Calu3 (cell line): Measurements from ENCODE around the gene BEND7. TPM values are rescaled to one million over a fixed set of nuclear protein-coding genes. Genes with fewer than 3 reads are reported as not detected.

Experiments used
- BruUV-seq: library from RNA; stranded (reverse); fragments of 400-500 nt; replicated peaks from 2 replicates; lab custom pipeline; 2021; lab: Mats Ljungman, UMichigan
- CTCF ChIA-PET: fragments of 300-600 bp; sonication (Branson Sonifier 250); formaldehyde crosslinking; loops from one replicate; lab custom pipeline; 2022; ENCODE audit warnings: antibody characterized with exemption; lab: Charles Lee
- DNase-seq: peaks from one replicate; pipeline ENCODE4 v3.0.0; 2022
- H3K27ac Mint-ChIP-seq: one replicate; pipeline ENCODE4 v1.8.0; 2022; ENCODE audit warnings: mixed read lengths; ENCODE audit not compliant: unreplicated experiment
- H3K27me3 Mint-ChIP-seq: one replicate; pipeline ENCODE4 v1.8.0; 2022; ENCODE audit warnings: mixed read lengths; ENCODE audit not compliant: unreplicated experiment
- H3K36me3 Mint-ChIP-seq: one replicate; pipeline ENCODE4 v1.8.0; 2022; ENCODE audit warnings: mild to moderate bottlenecking, moderate library complexity, mixed read lengths; ENCODE audit not compliant: insufficient read depth, unreplicated experiment
- H3K4me1 Mint-ChIP-seq: one replicate; pipeline ENCODE4 v1.8.0; 2022; ENCODE audit warnings: mild to moderate bottlenecking, low read depth, mixed read lengths; ENCODE audit not compliant: unreplicated experiment
- H3K4me3 Mint-ChIP-seq: one replicate; pipeline ENCODE4 v1.8.0; 2022; ENCODE audit warnings: mild to moderate bottlenecking, low read depth, moderate library complexity, mixed read lengths; ENCODE audit not compliant: unreplicated experiment
- H3K9me3 Mint-ChIP-seq: one replicate; pipeline ENCODE4 v1.8.0; 2022; ENCODE audit warnings: low read depth, mixed read lengths; ENCODE audit not compliant: unreplicated experiment
- CTCF ChIP-seq: fragments of 200-600 bp; IDR thresholded peaks from one replicate; pipeline ENCODE4 v1.8.0; 2022; ENCODE audit warnings: antibody characterized with exemption; ENCODE audit not compliant: unreplicated experiment
- intact Hi-C: fragments of 100-400 bp; cut with micrococcal nuclease; formaldehyde crosslinking; loops from one replicate; pipeline ENCODE4 v1.10.0; 2022; ENCODE audit not compliant: unreplicated experiment
- total RNA-seq: library from RNA; stranded (reverse); gene quantifications from 2 replicates; pipeline ENCODE4 v1.2.3, GENCODE V29; 2022

The BEND7 gene
- total RNA-seq, 1 experiment from 2014 or later = 8.3 TPM

GRCh38 chr10:13392701-13393100 lies 136.1 kb downstream of the BEND7 start:
- no peaks in the 10 kb centered on the region for H3K9me3 Mint-ChIP-seq
- no TSS peak for BruUV-seq
- H3K36me3 Mint-ChIP-seq = no peaks in the 10 kb centered on the region
- DNase-seq = no peak
- TF ChIP-seq CTCF = no peak
- peaks cover 49% of the 10 kb centered on the region for H3K27me3 Mint-ChIP-seq
- no peaks in the 10 kb centered on the region for H3K4me1 Mint-ChIP-seq
- no peak overlapping the region for H3K4me3 Mint-ChIP-seq
- no peak overlapping the region for H3K27ac Mint-ChIP-seq
- intact Hi-C loops = no loop called here
- CTCF ChIA-PET = interaction anchor here (1.7 kb wide), 1 partner anchor 21 kb away, joined by 4 read pairs; no protein-coding TSS in a partner anchor

Other genes with a start within 250 kb of the BEND7 start
- gene PHYH, start 228.9 kb downstream of the BEND7 start, total RNA-seq = 26.7 and 30.4 TPM in 2 replicates
- 50.1 and 61.8 TPM in 2 replicates for gene SEPHS1, start 180.7 kb downstream of the BEND7 start, total RNA-seq
- 19.9 and 21.3 TPM in 2 replicates for gene PRPF18, start 58.0 kb upstream of the BEND7 start, total RNA-seq